ENCODE measurements around the gene CYB561D1.
A peak's percentile ranks its signal among the peaks of the same experiment; 100 is the strongest.

Gene CYB561D1

DNA sequence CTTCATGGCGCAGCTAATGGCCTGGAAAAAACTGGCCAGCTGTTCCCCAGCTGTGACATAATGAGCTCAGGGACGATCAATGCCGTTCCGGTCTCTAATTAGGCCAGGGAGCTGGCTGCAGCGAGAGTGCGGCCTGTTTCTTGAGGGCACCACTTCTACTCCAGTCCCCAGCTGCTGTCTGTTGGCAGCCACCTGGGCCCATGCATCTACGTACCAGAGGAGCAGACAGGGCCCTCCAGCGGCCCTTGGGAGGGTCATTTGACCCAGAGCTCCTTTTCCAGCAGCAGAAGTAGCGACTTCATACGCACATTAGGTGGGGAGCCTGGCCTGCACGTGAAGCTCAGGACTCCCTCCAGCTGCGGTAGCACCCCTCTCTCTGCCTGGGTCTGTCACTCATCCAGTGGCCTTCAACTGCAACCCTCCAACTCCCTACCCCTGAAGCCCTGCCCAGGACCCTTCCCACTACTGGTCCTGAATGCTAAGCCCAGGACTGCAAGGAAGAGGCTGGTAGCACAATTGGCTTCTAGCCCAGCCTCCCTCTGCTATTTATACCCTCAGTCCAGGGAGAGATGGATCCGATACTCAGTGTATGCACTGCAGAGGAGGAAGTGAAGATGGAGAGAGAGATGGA, 36.7 kb downstream of the CYB561D1 start:
- no peak for FAIRE-seq

DNA sequence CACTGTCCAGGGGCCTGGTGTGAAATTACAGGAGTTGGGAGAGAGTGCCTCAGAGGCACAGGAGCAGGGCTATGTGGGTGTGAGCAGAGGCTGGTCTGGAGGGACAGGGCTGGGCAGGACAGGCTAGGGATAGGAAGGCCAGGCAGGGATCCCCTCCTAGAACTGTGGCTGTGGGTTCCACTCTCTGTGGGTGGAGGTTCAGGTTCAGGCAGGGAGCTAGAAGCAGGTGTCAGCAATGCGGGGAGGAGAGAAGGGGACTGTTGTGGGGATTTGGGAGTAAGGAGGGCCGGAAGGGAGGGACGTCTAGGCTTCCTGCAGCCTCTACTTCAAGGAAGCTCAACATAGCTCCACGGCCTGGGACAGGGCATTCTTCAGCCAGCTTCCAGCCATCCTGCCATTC, 37.5 kb downstream of the CYB561D1 start:
- FAIRE-seq, result no peak

DNA sequence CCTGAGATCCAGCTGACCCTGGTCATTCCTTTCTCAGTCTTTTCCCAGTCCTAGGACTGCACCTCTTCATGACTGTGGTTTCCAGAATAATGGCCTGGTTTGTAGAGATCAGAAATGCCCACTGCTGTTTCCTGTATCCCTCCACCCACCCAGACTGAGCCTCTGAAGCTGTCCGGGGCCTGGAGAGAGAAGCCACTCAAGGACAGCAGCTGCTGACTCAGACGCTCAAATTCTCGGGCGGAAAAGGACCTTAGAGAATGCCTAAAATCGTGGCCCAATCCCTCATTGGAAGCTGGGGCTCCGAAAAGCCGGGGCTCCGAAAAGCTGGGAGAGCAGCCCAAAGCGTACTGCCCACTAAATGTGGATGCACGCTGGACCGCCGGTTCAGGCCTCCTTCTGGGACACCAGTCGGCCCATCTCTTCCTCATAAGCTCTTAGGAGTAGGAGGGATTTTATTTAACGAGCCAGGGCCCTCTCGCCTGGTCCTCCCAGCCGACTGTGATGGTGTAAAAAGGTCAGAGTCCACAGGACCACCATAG, 38.0 kb downstream of the CYB561D1 start:
- FAIRE-seq, result no peak

DNA sequence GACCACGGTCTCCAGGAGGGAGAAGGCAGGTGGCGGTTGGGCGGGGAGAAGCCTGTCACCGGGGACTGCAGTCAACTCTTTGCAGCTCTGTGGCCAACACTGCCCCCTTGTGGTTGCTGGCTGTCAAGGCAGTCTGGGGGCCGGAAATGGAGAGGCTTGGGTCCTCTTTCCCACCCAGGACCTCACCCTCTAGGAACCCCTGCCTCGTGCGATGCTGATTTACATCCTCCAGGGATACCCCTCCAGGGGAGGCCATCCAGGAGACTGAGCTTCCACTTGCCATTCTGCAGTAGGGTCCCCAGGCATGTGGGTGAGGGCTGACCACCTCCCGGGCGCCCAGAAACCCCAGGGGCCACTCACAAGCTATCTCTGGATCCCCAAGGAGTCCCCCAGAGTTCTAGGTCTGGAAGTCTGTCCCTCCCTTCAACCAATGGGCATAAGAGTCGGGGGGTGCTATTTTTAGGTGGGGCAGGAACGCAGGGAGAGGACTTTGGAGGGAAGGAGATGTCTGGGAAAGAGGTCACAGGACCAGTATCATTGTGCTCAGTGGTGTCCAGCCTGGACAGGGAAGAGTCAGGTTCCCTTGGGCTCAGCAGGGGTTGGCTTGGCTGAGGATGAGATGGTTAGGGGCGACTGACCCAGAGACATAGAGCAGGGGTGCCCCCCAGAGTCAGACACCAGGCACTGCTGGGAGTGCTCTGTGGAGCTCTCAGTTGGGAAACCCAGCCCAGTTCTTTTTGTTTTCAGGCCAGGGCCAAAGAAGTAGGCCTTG, 38.7 kb downstream of the CYB561D1 start:
- no peak for FAIRE-seq

DNA sequence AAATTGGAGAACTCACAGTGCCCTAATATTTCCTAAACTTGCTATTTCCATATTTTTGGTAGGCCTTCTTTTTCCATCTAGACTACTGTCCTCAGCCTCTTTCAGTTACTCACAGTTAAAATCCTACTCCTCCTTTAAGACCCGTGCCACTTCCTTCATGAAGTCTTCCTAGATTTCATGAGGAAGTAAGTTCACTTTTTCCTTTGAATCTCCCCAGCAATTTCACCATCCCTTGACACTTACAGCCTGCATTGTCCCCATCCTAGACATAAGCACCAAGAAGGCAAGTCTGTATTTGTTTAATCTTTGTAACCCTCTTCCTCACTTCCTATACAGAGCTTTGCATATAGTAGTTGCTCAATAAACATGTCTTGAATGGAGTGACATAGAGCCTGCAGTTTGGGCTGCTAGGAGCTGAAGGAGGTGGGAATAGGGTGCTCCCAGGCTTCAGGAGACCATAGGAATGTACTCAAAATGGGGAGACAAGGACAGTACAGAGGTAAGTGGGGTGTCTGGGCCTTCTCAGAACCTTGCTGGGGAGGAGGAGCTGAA, 40.5 kb downstream of the CYB561D1 start:
- FAIRE-seq, result no peak

DNA sequence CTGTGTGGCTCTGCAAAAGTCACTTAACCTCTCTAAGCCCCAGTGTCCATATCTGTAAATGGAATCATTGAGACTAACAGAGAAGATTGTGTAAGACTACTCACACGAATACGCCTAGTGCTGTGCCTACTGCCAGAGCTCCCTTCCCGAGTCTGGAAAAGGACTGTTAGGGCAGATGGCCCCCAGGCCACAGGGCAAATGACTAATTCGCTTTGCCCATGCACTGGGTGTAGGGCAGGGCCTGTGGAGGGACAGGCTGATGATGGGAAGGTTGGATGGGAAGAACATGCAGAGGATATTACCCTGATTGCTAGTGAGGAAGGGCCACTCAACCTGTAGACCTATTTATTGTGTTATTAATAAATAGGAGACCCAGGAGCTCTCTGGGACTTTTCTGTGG, 41.6 kb downstream of the CYB561D1 start:
- FAIRE-seq, result no peak

DNA sequence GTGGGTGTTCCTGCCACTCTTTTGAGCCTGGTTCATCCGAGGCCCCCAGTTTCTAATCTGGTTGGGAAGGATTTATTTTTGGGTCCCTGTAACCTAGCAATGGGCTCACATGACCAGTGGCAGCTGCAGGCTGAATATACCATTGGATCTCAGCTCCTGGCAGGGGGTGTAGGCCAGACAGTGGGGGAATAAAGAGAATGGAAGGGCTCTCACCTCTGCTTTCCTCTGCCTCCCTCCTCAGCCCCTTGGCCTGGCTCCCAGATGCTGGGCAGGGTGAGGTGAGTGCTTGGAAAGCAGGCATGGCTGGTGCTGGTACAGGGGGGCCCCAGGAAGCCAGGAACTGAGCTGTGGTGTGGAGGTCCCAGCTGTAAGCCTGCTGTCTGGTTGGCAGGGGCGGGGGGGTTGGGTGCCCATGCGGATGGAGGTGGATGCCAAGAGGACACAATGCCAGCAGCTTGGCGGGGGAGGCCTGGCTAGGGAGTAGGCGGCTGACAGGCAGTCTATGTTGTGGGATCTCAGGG, 42.1 kb downstream of the CYB561D1 start:
- no peak for FAIRE-seq

DNA sequence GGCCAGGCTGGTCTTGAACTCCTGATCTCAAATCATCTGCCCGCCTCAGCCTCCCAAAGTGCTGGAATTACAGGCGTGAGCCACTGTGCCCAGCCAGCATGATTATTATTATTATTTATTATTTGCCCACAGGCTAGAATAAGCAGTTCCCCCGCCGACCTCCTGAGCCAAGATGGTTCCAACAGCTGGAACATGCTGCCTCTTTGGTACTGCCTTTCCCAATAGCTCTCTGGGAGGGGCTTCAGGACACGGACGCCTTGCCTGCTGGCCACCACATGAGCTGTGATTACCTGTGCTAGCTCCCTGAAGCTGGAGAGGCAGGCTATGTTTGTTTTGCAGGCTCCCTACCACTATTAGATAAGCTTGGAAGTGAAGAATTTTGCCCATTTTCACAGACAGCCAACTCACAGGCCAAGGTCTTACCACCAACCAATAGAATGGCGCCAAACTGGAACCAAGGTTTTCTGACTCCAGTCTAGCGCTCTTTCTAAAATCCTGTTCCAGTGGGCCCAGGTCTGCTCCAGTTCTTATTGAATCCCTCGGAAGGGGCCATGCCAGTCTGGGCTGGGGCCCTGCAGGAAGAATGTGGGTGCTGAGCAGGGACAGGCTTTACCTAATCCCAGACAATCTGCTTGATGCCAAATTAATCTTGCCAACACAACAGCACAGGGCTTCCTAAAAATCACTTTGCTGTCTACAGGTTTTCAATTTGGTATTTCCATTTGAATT, 43.7 kb downstream of the CYB561D1 start:
- no peak for FAIRE-seq

DNA sequence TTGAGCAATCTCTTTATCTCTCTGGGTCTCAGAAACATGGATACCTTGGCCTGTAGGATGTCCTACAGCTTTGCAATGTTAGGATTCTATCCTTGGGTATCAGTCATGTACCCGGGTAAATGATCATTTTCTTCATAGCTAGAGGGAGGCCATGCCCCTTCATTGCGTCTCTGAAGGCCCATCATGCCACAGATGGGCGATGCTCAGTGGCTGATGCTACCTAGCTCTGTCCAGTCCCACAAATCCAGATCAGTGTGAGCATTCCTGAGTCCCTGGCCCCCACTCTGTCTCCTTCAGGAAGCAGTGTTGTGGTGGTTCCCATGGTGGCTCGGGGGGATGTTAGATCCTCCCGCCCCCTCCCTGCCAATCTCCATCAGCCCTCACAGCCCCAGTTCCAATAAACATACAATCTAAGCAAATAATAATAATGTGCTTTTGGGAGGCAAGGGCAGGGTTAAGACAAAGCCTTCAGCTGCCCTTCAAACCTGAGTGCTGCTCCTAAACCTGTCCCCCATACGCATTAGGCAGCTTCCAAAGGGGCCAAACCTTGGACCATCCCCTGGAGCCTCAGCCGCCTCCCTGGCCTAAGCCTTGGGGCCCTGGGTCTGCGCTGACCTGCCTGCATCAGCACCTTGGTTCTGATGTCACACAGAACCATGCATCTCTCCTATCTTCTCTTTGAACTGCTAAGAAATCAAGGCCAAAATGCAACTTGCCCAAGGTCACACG, 45.1 kb downstream of the CYB561D1 start:
- FAIRE-seq, result no peak

DNA sequence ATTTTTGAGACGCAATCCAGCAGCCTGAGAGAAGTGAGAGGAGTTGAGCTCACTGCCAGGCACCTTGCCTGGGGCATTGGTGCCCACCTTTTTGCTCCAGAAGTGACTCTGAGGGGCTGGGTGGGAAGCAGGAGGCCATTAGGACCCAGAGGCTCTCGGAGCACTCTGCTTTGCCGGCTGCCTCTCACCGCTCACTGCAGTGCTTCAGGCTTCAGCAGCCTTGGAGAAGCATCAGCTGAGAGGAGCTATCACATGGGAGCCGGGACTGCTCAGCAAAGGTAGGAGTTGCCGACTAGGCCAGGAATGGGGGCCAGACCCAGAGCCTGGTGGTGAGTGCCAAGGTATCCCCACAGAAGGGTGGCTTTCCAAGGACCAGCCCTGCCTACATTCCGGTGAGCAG, 45.8 kb downstream of the CYB561D1 start, which contains the start of gene GPR61:
TSS of gene GPR61 (plus strand) at position 197 of the 400 bp plus-strand sequence. CDS start 3,151 bp downstream, outside the sequence.
- FAIRE-seq, result no peak

DNA sequence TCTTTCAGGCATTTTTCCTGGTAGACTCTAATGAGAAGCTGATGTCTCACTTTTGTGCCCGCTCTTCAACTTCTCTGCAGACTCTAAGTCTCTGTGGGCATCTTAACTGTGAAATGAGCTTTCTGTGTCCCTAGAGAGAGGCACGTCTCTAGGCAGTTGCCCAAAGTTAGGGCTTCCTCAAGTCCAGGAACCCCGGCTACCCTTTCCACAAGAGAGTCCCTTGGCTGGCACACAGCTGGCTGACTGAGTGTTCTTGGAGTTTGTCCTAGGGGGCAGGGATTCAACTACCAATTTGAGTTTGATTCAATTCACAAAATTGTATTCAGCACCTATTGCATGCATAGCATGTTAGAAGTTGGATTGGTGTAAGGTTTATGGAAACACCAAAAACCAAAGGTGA, 47.2 kb downstream of the CYB561D1 start:
- FAIRE-seq, result no peak

DNA sequence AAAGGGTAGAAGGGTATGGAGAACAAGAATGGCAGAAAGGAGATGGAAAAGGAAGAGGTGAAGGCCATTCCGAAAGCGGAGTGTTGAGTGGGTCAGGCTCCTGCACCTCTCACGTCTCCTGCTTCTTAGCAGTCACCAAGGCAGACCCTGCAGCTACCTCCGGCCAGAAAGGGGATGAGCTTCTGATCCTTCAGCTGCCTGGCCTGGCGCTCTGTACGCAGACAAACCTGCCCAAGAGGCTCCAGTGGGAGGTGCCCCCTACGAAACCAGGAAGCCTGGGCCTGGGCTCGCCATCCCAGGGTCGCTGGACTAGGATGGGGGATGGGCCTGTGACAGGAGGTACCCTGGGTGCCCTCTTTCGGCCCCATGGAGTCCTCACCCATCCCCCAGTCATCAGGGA, 48.8 kb downstream of the CYB561D1 start:
- FAIRE-seq, result no peak

DNA sequence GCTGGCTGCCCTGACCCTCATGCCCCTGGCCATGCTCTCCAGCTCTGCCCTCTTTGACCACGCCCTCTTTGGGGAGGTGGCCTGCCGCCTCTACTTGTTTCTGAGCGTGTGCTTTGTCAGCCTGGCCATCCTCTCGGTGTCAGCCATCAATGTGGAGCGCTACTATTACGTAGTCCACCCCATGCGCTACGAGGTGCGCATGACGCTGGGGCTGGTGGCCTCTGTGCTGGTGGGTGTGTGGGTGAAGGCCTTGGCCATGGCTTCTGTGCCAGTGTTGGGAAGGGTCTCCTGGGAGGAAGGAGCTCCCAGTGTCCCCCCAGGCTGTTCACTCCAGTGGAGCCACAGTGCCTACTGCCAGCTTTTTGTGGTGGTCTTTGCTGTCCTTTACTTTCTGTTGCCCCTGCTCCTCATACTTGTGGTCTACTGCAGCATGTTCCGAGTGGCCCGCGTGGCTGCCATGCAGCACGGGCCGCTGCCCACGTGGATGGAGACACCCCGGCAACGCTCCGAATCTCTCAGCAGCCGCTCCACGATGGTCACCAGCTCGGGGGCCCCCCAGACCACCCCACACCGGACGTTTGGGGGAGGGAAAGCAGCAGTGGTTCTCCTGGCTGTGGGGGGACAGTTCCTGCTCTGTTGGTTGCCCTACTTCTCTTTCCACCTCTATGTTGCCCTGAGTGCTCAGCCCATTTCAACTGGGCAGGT, 49.5 kb downstream of the CYB561D1 start:
- FAIRE-seq, result no peak

DNA sequence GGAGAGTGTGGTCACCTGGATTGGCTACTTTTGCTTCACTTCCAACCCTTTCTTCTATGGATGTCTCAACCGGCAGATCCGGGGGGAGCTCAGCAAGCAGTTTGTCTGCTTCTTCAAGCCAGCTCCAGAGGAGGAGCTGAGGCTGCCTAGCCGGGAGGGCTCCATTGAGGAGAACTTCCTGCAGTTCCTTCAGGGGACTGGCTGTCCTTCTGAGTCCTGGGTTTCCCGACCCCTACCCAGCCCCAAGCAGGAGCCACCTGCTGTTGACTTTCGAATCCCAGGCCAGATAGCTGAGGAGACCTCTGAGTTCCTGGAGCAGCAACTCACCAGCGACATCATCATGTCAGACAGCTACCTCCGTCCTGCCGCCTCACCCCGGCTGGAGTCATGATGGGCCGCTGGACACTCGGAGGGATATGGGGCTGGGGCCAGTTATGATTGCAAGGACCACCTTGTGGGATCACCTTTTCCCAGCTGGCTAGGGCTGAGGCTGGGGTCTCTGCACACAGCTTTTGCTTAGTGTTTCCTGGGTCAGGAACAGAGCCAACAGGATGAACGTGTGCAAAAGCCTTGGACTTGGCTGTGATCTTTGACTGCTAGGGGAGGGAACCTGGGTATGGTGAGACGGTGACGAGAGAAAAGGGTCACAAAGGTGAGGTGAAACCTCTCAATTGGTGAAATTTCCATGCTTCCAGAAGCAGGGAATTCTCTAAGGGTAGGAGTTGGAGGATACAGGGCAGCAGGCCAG, 50.3 kb downstream of the CYB561D1 start:
- FAIRE-seq, result no peak

DNA sequence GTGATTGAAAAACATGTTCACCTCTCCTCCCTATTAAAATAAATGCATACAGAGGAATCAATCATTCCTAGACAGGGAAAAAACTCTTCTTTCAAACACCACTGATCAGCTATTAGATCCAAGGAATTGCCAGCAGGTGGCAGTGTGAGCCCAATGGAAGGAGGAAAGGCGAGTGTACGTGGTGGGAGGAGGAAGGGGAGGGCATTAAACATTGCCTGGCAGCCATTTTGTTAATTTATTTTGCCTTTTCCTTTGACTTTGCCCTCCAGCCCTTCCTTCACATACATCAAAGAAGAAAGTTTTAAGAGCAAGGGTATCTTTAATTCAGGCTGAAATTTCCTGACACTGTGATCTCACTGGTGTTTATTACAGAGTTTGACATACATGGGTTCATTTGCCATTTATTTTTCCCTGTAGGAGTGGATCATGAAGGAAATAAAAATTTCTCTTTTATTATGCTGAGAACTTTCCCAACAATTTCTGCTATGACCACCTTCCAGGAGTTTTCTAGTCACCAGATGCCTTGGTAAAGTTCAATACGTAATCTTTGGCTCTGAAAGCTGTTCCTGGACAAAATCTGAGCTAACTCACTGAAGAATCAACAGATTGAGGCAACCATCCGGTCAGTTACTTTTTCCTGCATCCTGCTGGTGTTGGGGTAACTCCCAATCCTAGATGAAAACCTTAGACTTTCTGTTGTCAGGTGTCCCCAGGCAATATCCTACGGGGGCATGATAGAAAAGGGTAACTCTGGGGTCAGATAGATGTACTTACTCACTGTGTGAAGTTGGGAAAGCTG, 52.6 kb downstream of the CYB561D1 start:
- FAIRE-seq, result peak; percentile 84

DNA sequence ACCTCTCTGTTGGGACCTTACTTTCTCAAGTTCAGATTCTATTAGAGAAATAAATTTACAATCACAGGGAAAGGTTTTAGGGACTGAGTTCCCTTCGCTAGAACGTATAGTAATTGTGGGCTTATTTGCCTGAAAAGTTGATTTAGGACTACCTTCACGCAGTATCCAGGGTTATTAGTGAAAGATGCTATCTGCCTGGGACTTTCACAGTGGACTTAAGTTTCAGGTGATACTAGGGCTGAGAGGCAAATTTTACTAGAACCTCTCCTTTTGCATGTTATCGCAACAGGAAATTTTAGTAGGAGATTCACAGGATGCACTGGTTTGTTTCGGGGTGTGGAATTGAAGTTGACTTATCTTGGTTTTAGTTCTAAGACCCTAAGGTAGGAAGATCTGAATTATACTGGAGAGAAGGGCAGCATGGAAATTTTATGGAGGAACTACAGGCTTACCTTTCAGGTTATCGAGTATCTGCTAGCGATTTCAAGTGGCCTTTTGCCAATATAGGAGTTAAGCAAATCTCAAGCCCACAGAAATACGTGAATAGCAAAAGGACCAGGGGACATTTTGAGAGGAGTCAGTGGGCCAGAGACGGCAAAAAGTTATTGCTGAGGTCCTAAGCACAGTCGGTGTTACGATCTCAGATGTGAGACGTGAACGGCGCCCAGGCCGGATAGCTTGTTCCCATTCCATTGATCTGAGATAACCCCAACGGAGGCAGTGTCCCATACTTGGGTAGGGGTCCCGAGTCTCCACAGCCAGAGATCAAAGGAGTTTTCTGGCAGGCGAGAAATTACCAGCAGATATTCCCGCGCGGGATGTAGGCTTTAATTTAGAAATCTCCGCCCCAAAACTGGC, 53.8 kb downstream of the CYB561D1 start:
- no peak for FAIRE-seq

DNA sequence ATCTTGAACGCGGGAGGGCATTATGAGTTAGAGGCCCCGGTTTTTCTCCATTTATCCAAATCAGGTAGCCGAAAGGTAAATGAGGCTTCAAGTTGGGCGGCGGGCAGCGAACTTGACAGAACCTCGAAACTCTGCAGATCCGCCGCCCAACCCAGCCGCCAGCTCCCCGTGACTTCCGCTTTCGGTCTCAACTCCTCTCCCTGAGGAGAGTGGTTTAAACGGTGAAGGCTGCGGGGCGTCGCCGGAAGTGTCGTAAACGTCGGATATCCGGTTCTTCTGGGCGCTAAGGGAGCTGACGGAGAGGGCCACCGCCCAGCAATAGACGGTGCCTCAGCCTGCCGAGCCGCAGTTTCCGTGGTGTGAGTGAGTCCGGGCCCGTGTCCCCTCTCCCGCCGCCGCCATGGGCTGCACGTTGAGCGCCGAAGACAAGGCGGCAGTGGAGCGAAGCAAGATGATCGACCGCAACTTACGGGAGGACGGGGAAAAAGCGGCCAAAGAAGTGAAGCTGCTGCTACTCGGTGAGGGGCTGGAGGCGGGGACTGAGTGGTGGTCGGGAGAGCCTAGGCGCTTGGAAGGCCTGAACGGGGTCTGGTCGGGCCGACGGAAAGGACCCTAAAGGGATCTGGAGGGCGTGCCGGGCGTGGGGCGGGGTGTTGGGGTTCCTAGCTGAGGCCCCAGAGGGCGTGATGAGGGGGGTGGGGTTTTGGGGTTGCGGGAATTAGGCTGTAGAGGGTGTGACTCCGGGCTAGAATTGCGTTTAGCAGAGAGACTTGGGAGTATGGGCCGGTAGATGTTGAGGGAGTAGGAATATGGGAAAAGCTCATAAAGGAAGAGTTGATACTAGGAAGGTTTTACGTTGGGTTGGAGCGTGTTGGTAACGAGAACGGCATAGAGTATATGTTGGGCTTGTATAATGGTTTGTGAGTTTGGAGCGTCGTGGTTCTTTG, 54.7 kb downstream of the CYB561D1 start, which contains the start of gene GNAI3:
TSS of gene GNAI3 (plus strand) at position 295 of the 947 bp plus-strand sequence. CDS start at position 401, 106 bp downstream.
- FAIRE-seq, result peak; percentile 62
